Measurements from ENCODE around the gene SNTG2.

SNTG2 gene

DNA sequence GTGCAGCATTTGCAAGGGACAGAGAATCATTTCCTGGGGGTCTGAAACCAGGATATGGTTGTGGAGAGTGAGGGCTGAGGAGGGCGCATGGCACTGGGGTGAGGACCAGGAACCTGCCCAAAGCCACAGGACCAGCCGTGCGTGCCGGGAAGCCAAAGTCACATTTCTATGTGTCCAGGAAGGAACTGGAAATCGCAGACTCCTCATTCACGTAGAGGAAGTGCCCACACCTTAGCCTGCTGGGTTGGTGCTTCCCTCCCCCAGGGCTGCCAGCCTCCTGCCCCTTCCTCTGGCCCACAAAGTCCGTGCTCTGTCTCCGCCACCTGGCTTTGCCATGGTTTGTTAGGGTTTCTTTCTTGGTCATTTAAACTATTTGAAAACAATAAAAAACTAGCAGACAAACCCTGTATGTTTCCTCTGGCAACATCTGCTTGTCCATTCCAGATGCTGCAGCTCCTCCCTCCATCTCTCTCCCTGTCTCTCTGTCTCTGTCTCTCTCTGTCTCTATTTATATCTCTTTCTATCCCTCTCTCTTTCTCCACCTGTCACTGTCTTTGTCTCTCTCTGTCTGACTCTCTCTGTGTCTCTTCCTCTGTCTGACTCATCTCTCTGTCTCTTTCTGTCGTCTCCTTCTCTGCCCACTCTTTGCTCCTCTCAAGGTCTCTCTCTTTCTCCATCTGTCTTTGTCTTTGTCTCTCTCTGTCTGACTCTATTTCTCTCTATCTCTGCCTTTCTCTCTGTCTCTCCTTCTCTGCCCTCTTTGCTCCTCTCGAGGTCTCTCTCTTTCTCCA, 299.4 kb downstream of the SNTG2 start:
- no peak for DNase-seq

- DNase-seq: no peak
Measured at GRCh38 chr2:1251520-1251919, 300.9 kb downstream of the SNTG2 start.

GRCh38 chr2:1253629-1254028, 303.0 kb downstream of the SNTG2 start:
- no peak for DNase-seq

GRCh38 chr2:1254662-1255343, 304.2 kb downstream of the SNTG2 start:
- DNase-seq: no peak

DNA sequence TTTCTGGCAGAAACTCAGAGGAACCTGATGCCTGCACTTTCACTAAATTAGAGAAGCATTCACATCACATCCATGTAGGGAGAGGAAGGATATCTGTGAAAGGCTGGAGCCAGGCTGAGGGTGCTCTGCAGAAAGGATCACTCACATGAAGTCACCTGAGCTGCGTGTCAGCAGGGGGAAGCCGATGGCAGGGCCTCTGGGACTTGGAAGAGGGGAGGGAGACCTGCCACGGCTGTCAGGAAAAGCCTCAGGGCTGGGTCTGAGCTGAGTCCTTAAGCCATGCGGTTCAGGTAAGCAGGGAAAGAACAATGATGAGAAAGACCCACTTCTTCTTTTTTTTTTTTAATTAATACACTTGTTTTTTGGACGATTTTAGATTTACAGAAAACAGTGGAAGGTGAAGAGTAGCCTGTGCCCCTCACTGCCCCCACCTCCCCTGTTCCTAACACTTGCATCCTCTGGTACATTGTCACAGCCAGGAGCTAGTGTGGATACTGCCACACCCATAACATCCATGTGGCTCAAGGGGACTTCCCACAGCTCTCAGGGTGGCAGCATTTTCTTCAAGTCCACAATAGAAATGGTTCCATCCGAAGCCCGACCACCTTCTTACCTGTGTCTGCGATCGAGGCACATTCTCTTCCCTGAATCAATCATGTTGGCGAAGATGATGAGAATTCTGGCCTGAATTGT, 306.1 kb downstream of the SNTG2 start:
- no peak for DNase-seq

- DNase-seq: no peak
Measured at GRCh38 chr2:1257334-1257733, 306.7 kb downstream of the SNTG2 start.

DNA sequence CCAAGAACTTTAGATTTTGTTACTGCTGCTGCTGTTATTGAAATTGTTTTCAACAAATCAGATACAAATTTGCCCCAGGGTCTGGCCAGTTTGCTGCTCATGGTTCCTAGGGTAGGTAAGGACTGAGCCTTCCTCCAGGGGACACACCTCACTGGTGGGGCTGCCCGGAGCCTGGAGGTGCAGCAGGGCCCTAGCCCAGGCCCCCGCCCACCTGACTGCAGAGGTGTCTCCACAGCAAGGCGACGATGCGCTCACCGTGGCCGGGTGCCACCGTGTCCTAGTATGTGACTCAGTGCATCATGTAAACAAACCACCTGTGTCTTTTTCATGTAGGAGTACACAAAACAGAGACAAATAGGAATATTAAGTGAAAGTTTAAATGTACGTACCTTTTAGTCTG, 309.1 kb downstream of the SNTG2 start:
- no peak for DNase-seq

- DNase-seq: no peak
Measured at GRCh38 chr2:1262609-1263008, 312.0 kb downstream of the SNTG2 start.

GRCh38 chr2:1265454-1265853, 314.8 kb downstream of the SNTG2 start:
- no peak for DNase-seq

DNA sequence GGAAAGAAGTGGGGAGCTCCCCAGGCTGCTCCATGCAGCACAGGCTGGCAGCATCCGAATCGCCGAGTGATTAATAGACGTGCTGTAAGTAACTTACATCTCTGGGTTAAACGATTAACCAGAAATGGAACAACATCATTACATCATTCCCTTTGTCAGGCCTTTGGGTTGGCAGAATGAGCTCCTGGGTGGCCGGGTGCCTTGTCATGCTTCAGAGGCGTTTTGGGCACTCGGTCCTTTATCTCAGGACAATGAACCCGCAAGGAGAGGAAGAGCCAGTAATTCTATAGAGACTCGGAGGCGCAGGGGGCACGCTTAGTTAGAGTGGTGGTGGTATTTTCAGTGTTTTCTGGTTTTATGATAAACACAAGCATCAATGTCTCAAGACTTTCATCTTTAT, 315.7 kb downstream of the SNTG2 start:
- DNase-seq: no peak

DNA sequence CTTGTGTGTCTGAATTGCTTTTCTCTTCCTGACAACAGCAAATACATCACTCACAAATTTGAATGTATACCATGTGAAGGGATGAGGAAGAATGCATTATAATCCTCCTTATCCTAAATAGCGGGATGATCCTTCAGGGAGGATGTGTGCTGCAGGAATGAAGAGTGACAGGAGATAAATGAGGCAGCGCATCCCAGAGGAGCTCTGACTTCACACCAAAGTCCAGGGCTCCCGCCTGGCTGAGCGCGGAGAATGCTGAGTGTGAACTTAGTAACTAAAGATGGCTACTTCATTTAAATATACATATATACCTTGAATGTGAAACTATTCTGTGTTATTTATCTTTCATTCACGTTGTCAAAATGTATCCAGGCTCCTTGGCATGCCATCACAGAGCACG, 317.4 kb downstream of the SNTG2 start:
- DNase-seq: no peak

DNA sequence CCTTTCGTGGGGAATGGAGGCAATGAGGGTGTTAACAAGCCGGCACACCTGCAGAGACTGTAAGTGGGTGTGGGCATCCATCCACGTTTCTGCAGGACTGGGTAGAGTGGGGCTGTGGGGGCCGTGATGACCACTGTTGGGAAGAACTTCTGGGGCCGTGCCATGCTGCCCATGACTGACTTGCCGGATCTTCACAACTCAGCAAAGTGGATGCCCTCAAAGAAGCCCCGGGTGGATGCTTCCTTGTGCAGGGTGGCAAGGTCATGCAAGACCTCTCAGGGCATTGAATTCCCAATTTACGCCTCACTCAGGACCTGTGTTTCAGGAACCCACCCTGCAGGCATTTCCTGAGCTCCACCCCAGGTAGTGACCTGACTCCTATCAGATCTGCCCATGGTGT, 319.2 kb downstream of the SNTG2 start:
- no peak for DNase-seq

DNA sequence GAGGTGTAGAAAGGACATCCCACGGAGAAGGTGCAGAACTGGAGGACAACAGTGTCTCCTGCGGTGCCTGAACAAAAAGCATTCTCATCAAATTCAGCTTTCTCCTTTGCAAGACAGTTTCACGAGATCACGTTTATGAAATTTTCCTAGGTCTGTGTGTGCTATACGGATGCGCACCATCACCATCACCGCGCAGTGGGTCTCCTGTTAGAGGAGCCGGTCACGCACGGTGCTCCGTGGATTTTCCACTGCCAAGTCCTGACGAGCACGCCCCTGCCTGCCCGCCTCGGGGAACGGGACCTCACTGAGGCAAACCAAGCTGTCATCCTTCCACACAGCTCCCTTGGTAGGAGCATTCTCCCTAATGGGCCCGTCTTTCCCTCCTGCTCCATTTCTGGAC, 322.2 kb downstream of the SNTG2 start:
- DNase-seq: no peak

DNA sequence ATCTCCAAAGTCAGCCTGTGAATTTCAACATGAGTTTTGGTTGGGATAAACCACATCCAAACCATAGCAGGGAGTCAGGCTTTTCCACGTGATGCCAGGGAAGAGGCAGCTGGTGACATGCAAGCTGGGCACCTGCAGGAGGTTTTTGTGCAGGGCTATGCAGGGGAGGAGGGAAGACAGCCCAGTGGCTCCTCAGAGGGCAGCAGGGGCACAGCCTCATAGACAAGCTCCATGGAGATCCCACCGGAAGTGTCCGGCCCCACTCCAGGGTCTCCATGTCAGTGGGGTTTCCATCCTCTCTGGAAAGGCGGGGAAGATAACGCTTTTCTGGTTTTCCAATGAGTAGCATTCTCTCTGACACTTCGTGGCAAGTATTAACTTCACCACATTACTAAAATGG, 327.0 kb downstream of the SNTG2 start:
- DNase-seq: no peak

DNA sequence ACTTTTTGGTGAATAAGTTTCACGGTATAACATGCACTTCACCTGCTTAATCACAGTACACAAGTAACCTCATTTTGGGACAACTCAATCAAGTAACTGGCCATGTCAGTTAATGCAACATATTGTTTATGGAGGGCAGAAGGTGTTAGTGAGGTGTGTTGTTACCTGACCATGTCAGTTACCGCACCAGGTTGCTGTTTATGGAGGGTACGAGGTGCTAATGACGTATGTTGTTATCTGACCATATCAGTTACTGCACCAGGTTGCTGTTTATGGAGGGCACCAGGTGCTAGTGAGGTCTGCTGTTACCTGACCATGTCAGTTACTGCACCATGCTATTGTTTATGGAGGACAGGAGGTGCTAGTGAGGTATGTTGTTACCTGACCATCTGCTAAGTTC, 327.5 kb downstream of the SNTG2 start:
- no peak for DNase-seq

DNA sequence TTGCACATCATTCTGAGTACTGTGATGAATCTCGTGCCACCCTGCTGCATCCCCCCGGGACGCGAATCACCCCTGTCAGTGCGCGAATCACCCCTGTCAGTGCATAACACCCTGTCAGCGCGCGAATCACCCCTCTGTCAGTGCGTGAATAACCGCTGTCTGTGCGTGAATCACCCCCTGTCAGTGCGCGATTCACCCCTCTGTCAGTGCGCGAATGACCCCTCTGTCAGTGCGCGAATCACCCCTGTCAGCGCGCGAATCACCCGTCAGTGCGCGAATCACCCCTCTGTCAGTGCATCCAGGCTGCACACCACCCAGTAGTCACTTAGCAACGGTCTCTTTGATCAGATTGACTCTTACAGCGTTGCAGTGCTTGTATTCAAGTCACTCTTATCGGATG, 328.2 kb downstream of the SNTG2 start:
- DNase-seq: no peak

GRCh38 chr2:1282552-1282951, 331.9 kb downstream of the SNTG2 start:
- no peak for DNase-seq

GRCh38 chr2:1283020-1283801, 332.6 kb downstream of the SNTG2 start:
- no peak for DNase-seq

DNA sequence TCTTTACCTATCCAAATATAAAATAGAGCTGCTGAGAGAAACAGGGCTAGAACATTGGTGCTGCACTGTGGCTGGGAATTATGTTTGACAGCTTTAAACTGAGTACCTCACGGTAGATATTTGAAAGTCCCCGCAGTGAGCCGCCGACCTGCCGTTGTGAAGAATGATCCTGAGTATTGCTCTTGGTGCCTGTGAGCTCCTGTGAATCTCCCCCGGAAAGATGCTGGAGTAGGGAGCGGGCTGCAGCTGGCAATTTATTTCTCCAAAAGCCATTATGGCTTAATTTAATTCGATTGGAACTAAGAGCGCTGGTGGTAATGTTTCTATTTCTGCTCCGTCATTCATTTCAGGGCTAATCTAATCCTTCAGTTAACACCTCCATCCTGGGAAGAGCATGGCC, 333.2 kb downstream of the SNTG2 start:
- no peak for DNase-seq

- no peak for DNase-seq
Measured at GRCh38 chr2:1286929-1287328, 336.3 kb downstream of the SNTG2 start.

DNA sequence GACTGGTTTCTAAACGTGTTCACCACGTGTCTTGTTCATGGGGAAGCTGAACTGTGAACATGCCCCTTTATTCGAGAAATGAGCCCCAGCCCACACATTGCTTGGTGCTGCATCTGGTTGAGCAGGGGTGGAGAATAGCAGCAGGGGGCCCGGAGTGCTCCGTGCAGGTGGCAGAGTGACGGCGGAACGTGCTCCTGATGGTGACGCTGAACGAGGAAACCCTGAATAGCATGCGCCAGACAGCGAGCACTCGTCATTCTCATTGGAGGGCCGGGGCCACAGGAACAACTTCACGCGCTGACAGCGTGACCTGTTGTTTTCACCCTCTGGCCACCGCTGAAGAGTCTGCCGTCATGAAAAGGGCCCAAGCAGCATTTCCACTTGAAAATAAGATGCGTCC, 336.8 kb downstream of the SNTG2 start:
- DNase-seq: no peak

DNA sequence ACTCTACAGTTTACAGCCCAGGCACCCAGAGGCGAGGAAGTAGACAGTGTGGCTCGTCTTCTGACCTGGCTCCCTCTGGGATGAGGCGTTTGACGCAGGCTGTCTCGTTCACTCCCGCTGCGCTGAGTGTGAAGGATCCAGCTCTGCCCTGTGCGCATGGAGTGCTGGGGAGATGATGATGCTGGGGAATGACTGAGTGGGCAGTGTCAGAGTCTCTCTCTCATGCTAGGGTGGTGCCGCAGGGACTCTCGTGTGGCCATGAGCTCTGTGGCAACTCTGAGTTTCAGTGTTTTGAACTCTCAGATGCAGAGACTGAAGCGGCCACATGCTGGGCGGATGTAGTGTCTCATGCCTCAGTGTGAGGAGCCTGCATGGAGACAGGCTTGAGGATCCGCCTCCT, 344.3 kb downstream of the SNTG2 start:
- no peak for DNase-seq

DNA sequence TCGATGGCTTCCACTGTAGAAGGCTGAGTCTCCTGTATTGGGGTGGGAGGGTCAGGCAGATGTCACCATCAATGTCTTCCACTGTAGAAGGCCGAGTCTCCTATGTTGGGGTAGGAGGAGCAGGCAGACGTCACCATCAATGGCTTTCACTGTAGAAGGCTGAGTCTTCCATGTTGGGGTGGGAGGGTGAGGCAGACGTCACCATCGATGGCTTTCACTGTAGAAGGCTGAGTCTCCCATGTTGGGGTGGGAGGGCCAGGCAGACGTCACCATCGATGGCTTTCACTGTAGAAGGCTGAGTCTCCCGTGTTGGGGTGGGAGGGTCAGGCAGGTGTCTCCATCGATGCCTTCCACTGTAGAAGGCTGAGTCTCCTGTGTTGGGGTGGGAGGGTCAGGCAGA, 345.1 kb downstream of the SNTG2 start:
- DNase-seq: no peak
